GM12891 (cell line): ENCODE measurements around the gene MAMDC4. TPM values are rescaled to one million over a fixed set of nuclear protein-coding genes. Genes with fewer than 3 reads are reported as not detected.
"Not testable (repeated sequence)": the region's sequence is repeated elsewhere in the genome, so short reads cannot be mapped to it uniquely, and the experiment has no call there.

Experiments
- DNase-seq: peaks from one replicate; pipeline ENCODE4 v3.0.0; 2011; ENCODE audit warnings: low spot score; ENCODE audit not compliant: insufficient read length
- FAIRE-seq: peaks from 2 replicates; lab custom pipeline; 2011; peaks lifted over from hg19 to GRCh38; lab: Jason Lieb, UNC
- PAX5 ChIP-seq: IDR thresholded peaks from 2 replicates; pipeline ENCODE4 v1.6.1; 2011; ENCODE audit warnings: low read length, moderate library complexity, mild to moderate bottlenecking; ENCODE audit not compliant: insufficient read depth, severe bottlenecking
- POLR2A ChIP-seq: IDR thresholded peaks from 2 replicates; pipeline ENCODE4 v1.6.1; 2011; ENCODE audit warnings: low read depth, low read length, control low read depth
- POLR2AphosphoS5 ChIP-seq: IDR thresholded peaks from 2 replicates; pipeline ENCODE4 v1.6.1; 2011; ENCODE audit warnings: low read depth, low read length, control low read depth
- POU2F2 ChIP-seq: IDR thresholded peaks from 2 replicates; pipeline ENCODE4 v1.6.1; 2011; ENCODE audit warnings: low read depth, mild to moderate bottlenecking, control low read depth, low read length, moderate library complexity
- SPI1 ChIP-seq: IDR thresholded peaks from 2 replicates; pipeline ENCODE4 v1.6.1; 2011; ENCODE audit warnings: low read depth, low read length, control low read depth
- TAF1 ChIP-seq: IDR thresholded peaks from 2 replicates; pipeline ENCODE4 v1.6.1; 2011; ENCODE audit warnings: low read depth, low read length, control low read depth
- polyA plus RNA-seq: library from polyadenylated mRNA; unstranded; fragments of >200 nt; gene quantifications from one replicate; pipeline ENCODE4 v1.2.1, GENCODE V29; 2012; ENCODE audit warnings: low read depth, missing spikeins, inconsistent platforms; ENCODE audit not compliant: missing spikeins

Gene MAMDC4
- polyA plus RNA-seq = 4.4 TPM

DNA sequence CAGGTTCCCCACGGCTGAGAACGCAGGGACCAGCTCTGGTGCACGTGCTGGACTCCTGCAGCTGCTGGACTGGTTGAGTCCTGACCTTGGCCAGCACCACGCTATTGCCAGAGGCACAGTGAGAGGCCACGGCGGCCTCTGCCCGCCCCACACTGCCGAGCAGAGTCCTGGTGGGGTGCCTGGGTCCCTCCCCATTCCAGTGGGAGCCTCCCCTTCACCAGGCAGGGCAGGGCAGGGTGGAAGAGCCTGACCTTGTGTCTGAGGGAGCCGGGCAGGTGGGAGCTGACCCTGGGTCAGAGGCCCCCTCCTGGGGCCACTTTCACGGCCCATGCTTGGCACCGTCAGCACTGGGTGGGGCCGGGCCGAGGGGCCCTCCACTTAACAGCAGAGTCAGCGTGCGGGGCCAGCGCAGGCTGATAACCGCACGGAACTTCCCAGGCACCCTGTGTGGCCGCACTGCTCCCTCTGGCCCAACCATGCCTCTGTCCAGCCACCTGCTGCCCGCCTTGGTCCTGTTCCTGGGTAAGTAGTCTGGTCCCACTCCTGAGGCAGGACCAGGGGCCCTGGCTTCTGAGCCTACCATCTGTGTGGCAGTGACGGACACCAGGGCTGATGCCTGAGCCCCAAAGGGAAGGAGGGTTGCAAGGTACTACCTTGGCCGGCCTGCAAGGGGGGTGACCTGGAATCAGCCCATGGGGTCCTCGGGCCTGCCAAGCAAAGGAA is at the start of gene MAMDC4:
MAMDC4 (plus strand) TSS at position 406 of the 723 bp plus-strand sequence; CDS start at position 477, 71 bp downstream.
- FAIRE-seq (no peak), DNase-seq (no peak)

DNA sequence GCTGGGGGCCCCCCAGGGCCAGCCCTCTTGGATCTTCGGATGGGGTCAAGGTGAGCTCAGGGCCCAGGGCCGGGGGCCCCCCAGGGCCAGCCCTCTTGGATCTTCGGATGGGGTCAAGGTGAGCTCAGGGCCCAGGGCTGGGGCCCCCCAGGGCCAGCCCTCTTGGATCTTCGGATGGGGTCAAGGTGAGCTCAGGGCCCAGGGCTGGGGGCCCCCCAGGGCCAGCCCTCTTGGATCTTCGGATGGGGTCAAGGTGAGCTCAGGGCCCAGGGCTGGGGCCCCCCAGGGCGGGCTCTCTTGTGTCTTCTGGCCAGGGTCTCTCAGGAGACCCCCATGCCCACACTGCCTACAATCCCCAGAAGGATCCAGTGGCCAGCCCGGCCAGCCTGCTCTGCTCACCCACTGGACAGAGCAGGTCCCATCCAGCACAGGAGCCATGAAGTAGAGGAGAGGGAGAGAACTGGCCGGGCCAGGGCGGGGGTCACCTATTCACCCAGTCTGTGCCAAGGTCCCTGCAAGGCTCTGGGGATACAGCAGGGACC is 49.1 kb upstream of the MAMDC4 start:
- not testable (repeated sequence) for FAIRE-seq, DNase-seq

More for the DNA sequence above, at the start of gene MAMDC4:
- TF ChIP-seq POLR2AphosphoS5 = no peak; the same call in 1 of the 2 replicates
- TF ChIP-seq SPI1 = no peak
- TF ChIP-seq POU2F2 = 0 out of 2 replicates have a peak, but pooled peaks have one; percentile 2
- no peak for TF ChIP-seq TAF1
- TF ChIP-seq POLR2A = no peak; the same call in 1 of the 2 replicates
- TF ChIP-seq PAX5 = no peak

DNA sequence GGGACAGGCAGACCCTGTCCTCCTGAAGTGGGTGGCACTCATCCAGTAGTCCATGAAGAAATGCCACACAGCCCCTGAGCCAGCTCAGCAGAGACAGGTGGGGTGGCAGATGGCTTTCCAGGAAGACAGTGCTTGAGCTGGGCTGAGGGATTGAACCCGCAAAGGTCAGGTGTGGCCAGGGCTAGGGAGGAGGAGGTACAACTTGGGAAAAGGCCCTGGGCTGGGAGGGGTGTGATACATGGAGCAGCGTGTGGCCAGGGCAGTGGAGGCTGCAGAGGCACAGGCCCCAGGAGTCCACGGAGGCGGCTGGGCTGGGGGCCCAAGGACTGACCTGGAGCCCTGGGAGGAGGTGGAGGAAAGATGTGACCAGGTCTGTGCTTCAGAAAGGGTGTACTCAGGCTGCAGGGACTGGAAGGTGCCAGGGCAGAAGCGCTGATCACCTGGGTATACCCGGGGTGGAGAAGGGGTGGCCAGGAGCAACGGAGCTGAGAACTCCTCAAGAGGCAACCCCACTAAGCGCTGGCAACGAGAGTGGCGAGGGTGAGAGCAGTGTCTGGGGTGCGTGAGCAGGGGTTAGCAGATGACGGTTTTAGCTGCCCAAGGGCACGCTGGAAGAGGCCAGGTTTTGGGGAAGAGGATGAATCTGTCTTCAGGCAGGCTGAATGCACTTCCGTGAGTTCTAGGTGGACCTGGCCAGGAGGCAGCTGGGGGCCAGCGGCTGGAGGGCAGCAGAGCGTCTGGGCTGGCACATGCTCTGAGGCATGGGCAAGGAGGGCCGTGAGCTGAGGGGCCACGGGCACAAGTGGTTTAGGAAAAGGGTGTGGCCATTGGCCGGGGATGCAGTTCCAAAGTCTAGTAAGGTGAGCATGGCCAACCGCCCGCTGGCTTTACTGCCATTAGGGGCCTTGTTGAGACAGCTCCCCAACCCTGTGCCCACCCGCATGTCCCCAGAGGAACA is 48.3 kb upstream of the MAMDC4 start:
- DNase-seq (no peak), FAIRE-seq (no peak)

DNA sequence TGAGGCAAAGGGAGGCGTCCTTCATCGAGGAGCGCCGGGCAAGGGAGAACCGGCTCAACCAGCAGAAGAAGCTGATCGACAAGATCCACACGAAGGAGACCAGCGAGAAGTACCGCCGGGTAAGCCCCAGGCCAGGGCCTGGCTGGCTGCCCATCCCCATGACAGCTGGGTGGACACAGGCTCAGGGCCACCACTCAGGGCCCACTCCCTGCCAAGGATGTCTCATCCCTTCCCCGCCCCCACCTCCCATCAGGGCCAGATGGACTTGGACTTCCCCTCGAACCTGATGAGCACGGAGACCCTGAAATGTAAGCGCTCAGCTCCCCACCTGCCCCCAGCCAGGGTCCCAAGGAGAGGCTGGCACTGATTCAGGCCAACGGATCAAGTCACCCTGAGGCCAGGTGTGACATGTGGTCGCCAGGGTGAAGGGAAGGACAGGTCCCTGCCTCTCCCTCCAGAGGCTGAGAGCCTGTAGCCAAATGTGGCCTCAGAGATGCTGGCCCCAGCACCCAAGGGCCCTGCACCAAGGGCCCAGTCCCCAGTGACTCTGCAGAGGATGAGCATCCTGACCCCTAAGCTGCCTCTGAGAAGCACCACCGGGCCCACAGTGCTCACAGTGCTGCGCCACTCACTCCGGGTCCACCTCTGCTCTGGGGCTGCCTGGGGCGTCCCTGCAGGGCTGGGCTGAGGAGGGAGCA is 47.5 kb upstream of the MAMDC4 start:
- no peak for FAIRE-seq
- peak; percentile 8 for DNase-seq

More for the DNA sequence above, 48.3 kb upstream of the MAMDC4 start:
- no peak for TF ChIP-seq POLR2A
- TF ChIP-seq TAF1 = no peak
- TF ChIP-seq SPI1 = no peak
- TF ChIP-seq POU2F2 = no peak
- no peak for TF ChIP-seq PAX5
- no peak for TF ChIP-seq POLR2AphosphoS5

DNA sequence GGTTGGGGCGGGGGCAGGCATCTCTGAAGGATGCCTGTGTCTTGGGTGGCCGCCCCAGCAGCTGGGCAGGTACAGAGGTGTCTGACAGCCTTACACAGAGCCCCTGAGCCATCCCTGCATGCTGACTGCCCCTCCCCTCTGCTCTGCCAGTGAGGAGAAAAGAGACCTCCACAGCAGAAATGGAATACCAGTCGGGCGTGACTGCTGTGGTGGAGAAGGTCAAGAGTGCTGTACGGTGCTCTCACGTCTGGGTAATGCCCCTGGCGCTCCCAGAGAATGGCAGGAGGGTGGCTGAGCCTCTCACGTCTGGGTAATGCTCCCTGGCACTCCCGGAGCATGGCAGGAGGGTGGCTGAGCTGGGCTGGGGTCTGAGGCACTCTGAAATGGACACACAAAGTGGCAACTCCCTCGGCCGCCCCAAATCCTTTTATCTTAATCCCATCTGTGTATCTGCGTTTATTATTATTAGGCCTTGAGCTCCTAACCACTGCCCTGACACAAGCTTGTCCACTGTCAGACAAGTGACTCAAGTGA is 46.9 kb upstream of the MAMDC4 start:
- no peak for FAIRE-seq
- no peak for DNase-seq
- TF ChIP-seq PAX5 (no peak), POLR2A (no peak), POU2F2 (no peak), SPI1 (no peak), TAF1 (no peak), POLR2AphosphoS5 (no peak)

More for the DNA sequence above, 47.5 kb upstream of the MAMDC4 start:
- TF ChIP-seq POLR2A (no peak), PAX5 (no peak), POU2F2 (no peak), SPI1 (no peak), POLR2AphosphoS5 (no peak), TAF1 (no peak)

DNA sequence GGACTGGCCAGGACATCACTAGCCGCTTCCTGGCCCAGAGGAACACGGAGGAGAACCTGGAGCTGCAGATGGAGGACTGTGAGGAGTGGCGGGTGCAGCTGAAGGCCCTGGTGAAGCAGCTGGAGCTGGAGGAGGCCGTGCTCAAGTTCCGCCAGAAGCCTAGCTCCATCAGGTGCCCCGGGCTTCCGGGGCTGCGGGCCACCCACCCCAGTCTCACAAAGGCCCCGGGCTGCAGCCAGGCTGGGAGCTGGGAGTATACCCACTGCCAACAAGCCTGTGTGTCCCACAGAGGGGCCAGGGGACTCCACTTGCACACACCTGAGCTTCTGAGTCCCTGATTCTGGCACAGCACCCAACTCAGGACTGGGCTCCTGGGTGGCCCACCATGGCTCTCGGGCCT is 46.1 kb upstream of the MAMDC4 start:
- no peak for TF ChIP-seq POU2F2
- TF ChIP-seq POLR2A = no peak
- TF ChIP-seq TAF1 = no peak
- no peak for TF ChIP-seq POLR2AphosphoS5
- no peak for TF ChIP-seq PAX5
- TF ChIP-seq SPI1 = no peak
- DNase-seq (no peak), FAIRE-seq (no peak)

DNA sequence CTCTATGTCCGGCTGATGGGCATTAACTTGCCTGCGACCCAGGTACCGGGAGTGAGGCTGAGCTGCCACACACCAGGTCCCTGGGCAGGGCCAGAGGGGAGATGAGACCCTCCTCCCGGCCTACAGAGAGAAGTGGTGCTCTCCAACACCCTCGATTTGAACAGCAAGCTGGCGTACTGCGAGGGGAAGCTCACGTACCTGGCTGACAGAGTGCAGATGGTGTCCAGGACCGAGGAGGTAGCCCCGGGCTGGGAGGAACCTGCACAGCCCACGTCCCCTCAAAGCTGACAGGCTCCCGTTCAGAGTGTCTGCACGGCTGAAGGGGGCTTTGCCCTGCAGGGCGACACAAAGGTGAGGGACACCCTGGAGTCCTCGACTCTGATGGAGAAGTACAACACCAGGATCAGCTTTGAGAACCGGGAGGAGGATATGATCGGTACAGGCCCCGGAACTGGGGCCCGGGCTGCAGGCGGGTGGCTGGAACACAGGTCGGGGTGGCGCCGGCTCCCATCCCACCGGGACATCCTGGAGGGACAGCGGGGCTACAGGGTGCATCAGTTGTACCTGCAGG is 45.4 kb upstream of the MAMDC4 start:
- DNase-seq = peak; percentile 7

DNA sequence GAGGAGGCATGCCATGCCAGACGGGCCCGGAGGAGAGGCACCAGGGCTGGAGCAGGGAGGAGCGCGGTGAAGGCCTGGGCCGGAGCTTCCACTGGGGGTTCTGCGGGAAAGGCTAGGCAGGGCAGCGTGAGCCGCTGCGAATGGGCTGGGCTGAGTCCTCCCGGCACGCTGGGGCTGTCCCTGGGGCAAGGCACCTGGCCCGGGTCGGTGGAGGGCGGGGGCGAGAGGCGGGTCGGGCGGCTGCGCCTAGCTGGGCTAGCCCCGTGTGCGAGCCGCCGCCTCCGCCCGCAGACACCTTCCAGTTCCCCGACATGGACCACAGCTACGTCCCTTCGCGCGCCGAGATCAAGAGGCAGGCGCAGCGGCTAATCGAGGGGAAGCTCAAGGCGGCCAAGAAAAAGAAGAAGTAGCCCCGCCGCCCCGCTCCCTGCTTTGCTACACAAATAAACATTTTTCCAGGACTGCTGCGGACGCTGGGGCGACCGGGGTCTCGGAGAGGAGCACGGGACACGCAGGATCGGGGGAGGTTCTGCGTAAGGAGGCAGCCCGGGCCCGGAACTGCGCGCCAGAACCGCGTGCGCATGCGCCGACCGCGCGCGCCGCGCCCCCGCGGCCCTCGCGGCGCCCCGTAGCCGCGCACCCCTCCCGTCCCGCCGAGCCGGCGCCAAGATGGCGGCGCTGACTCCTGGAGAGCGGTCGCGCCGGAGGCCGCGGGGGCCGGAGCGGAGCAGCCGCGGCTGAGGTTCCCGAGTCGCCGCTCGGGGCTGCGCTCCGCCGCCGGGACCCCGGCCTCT is 44.7 kb upstream of the MAMDC4 start, which contains the start of gene RABL6:
RABL6 (plus strand) TSS at position 668 of the 794 bp plus-strand sequence. CDS start 249 bp downstream, outside the sequence.
- TF ChIP-seq POLR2A (peak; percentile 61; the same call in 1 of the 2 replicates), POLR2AphosphoS5 (no peak; the same call in none of the 2 replicates), TAF1 (peak; percentile 90)
- DNase-seq (peak; percentile 98), FAIRE-seq (peak; percentile 96)

More for the DNA sequence above, 45.4 kb upstream of the MAMDC4 start:
- TF ChIP-seq SPI1 (no peak), POU2F2 (no peak), TAF1 (no peak), POLR2A (no peak)
- no peak for FAIRE-seq
